ENCODE measurements around the gene CST6.
A peak's percentile ranks its signal among the peaks of the same experiment; 100 is the strongest.
"Not testable (repeated sequence)": the region's sequence is repeated elsewhere in the genome, so short reads cannot be mapped to it uniquely, and the experiment has no call there.

CST6 gene

GRCh38 chr11:66015454-66015881 is 3.7 kb downstream of the CST6 start:
- DNase-seq (ENCODE audit: low read depth in 2 of 2): no peak

- DNase-seq (ENCODE audit: low read depth in 2 of 2): no peak
Measured at GRCh38 chr11:66015936-66016792, 4.4 kb downstream of the CST6 start.

GRCh38 chr11:66016793-66017177 is 5.0 kb downstream of the CST6 start:
- DNase-seq (ENCODE audit: low read depth in 2 of 2): no peak

GRCh38 chr11:66017321-66017720 is 5.5 kb downstream of the CST6 start:
- DNase-seq (ENCODE audit: low read depth in 2 of 2): no peak

GRCh38 chr11:66020212-66020611 is 8.4 kb downstream of the CST6 start:
- DNase-seq (ENCODE audit: low read depth in 2 of 2): no peak

- DNase-seq (ENCODE audit: low read depth in 2 of 2): no peak
Measured at GRCh38 chr11:66020618-66021357, 9.0 kb downstream of the CST6 start.

GRCh38 chr11:66022401-66023185 is 10.8 kb downstream of the CST6 start:
- peak; percentile 58 to 80 for DNase-seq (ENCODE audit: low read depth in 2 of 2)

GRCh38 chr11:66023186-66023440 is 11.3 kb downstream of the CST6 start:
- DNase-seq (ENCODE audit: low read depth in 2 of 2): not testable (repeated sequence)

- DNase-seq (ENCODE audit: low read depth in 2 of 2): no peak
Measured at GRCh38 chr11:66026017-66026529, 14.3 kb downstream of the CST6 start, which contains the start of gene CATSPER1. Gene CATSPER1 (minus strand): TSS chr11:66026479. CDS start chr11:66026379, 100 bp downstream.

- DNase-seq (ENCODE audit: low read depth in 2 of 2): no peak
Measured at GRCh38 chr11:66032957-66033735, 21.3 kb downstream of the CST6 start.

- no peak for DNase-seq (ENCODE audit: low read depth in 2 of 2)
Measured at GRCh38 chr11:66035653-66036333, 24.0 kb downstream of the CST6 start.

- no peak for DNase-seq (ENCODE audit: low read depth in 2 of 2)
Measured at GRCh38 chr11:66036334-66036710, 24.5 kb downstream of the CST6 start.

- no peak for DNase-seq (ENCODE audit: low read depth in 2 of 2)
Measured at GRCh38 chr11:66037327-66037726, 25.5 kb downstream of the CST6 start.

GRCh38 chr11:66039765-66040164 is 28.0 kb downstream of the CST6 start:
- DNase-seq (ENCODE audit: low read depth in 2 of 2): no peak

GRCh38 chr11:66042227-66042995 is 30.6 kb downstream of the CST6 start:
- DNase-seq (ENCODE audit: low read depth in 2 of 2): no peak

GRCh38 chr11:66042996-66043906 is 31.4 kb downstream of the CST6 start:
- DNase-seq (ENCODE audit: low read depth in 2 of 2): no peak

- DNase-seq (ENCODE audit: low read depth in 2 of 2): no peak
Measured at GRCh38 chr11:66044757-66045156, 32.9 kb downstream of the CST6 start.

- DNase-seq (ENCODE audit: low read depth in 2 of 2): peak; percentile 68 to 76
Measured at GRCh38 chr11:66045177-66045639, 33.4 kb downstream of the CST6 start.

- DNase-seq (ENCODE audit: low read depth in 2 of 2): no peak
Measured at GRCh38 chr11:66046901-66047300, 35.1 kb downstream of the CST6 start.

Measured in stimulated activated CD4-positive, alpha-beta T cell treated with anti-CD3 and anti-CD28 coated beads, Interleukin-12 subunit alpha, Interleukin-12 subunit beta, amount 100 ng/mL, for 24 hours (primary cell).